ENCODE results near the gene KCNJ6.
"Not testable (repeated sequence)": the region's sequence is repeated elsewhere in the genome, so short reads cannot be mapped to it uniquely, and the experiment has no call there.

The KCNJ6 gene, protein sequence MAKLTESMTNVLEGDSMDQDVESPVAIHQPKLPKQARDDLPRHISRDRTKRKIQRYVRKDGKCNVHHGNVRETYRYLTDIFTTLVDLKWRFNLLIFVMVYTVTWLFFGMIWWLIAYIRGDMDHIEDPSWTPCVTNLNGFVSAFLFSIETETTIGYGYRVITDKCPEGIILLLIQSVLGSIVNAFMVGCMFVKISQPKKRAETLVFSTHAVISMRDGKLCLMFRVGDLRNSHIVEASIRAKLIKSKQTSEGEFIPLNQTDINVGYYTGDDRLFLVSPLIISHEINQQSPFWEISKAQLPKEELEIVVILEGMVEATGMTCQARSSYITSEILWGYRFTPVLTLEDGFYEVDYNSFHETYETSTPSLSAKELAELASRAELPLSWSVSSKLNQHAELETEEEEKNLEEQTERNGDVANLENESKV

DNA sequence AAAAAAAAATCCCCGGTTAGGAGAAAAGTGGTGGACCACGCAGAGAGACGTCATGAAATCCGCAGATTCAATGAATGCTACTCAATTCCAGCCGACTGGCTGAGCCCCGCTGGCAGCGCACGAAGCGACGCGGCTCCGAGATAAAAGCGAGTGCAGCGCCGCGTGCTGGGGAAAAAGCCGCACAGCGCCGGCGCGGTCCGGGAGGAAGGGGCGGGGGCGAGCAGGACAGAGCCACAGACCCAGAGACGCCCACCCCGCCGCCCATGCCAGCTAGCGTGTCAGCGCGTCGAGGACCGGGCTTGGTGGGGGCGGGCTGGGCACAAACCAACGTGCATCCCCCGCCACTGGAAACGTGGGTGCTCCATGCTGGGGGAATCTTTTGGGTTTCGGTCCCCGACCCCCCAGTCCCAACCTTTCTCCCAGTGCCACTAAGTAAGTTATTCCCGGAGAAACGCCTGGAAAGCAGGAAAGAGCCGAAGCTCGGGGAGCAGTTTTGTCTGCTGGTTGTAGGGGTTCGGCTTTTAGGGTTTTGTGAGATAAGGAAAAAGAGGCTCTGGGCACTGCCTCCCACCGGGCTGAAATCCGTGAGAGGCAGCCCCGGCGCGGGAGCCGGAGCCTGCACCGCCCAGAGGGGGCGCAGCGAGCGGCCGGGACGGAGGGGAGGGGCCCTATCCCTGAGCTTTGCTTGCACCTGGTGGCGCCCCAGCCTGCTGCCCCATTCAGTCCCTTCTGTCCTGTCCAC is at the start of gene KCNJ6:
KCNJ6 (minus strand) TSS at position 148 of the 742 bp plus-strand sequence. CDS start 75,775 bp downstream, outside the sequence.
- DNase-seq = no peak

DNA sequence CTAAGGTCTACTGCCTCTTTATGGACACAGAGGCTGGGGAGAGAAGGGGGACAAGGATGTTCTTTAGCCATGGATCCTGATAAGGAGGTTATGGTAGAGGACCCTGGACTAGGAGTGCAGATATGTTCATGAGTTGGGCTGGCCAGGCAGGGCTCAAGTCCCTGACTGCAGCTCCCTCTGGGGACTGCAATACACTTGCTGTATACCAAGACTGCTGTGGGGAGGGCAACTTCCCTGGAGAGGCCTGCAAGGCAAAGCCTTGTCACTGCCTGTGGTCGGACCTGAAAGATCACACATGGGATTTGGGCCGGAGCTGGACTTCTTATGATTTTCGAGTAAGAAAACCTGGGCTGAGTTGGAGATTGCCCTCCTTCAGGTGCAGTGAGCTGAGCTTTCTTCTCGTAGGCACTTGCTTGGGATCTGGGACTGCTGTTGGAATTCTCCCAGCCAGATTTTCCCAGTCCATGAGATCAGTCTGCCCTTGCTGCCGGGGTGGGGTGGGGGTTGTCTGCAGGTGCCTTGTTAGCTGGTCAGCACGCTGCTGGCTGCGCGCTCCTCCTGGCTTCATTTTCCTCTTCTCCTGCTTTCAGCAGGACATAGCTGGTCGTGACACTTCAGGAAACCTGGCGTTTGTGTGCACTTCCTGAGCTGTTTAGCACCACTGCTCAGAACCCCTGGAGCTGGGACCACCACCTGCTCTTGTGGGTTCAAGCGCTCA is 49.0 kb upstream of the KCNJ6 start:
- no peak for DNase-seq

DNA sequence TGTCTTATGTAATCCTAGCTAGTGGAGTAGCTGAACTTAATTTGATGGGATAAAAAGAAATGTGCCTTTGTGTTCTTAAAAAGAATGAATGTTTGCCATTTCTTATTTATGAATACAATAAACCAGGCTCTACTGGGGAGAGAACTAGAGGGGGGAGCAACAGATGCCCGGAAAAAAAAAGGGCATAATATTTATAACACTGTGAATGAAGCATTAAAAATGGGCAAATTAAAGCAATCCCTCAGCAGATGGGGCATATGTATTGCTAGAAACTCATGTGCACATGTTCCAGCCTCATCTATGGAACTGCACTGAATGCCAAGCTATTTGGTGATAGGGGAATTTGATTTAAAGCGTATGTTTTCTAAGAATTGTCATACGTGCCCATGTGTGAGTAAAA is 42.3 kb upstream of the KCNJ6 start:
- DNase-seq = no peak

DNA sequence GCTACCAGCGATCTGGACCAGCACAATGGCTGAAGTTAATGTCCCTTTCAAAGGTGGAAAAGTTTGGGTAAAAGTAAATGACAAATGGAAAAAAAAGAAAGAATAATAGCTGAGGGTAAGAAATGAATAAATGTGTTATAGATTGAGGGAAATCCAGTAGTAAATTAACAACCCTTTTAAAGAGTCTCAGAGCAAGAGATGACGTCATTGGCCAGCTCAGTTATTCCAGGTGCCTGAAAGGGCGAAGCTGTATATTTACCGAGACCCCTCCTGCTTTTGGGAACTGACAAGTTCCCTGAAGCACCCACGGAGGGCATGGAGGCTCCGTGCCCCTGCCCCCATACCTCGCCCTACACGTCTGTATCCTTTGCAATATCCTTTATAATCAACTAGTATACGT is 40.5 kb upstream of the KCNJ6 start:
- no peak for DNase-seq

DNA sequence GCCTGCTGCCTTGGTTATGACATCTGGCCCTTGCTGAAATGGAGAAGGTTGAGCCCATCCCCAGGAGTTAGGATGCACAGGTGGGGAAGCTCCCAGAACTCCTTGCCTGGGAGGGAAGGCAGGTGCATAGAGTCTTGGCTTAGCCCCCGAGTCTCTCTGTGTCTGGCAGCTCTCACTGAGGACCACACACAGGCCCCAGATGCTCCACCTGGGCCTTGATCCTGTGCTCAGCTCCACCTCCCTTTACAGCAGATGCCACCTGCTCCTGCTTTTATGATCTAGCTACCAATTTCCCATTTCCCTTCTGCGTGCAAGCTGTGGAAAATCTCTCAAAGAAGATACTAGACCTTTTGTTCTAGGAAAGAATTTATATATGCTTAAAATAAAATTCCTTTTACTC is 28.8 kb upstream of the KCNJ6 start:
- no peak for DNase-seq

DNA sequence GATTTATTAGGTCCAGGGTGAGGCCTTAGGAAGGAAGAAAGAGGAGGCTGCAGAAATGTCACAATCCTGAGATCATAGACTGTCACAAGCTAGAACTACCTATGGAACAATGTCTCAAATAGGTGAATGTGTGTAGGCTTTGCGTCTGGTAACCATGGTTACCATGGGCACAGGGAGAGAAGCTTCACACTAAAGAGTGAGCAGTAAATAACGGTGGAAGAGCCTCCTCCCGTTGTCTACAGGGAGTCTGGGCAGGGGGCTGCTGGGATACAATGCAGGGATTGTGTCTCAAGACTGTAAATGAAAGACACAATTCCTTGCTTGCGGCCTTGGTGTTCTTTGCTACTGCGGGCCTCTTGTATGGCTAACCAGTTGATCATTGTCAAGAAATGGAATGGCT is 28.2 kb upstream of the KCNJ6 start:
- no peak for DNase-seq

DNA sequence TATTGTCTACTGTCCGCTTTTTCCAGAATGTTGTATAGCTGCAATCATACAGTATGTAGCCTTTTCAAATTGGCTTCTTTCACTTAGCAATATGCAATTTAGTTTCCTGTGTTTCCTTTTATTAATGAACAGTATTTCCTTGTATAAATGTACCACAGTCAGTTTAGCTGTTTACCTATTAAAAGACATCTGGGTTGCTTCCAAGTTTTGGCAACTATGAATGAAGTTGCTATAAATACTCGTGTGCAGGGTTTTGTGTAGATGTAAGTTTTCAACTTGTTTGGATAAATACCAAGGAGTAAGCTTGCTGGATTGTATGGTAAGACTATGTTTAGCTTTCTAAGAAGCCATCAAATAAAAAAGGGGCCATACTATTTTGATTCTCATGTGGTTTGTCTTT is 24.4 kb upstream of the KCNJ6 start:
- no peak for DNase-seq

DNA sequence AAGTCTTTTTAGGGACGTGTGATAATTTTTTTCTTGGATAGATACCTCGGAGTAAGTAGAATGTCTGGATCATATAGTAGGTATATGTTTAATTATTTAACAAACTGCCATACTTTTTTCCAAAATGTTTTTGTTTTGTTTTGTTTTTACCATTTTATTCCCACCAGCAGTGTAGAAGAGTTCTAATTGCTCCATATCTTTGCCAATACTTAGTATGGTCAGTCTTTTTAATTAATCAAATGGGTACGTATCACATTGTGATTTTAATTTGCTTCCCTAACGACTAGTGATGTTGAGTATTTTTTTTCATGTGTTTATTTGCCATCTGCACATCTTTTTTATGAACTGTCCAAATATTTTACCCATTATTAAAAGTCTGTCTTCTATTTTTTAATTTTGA is 23.6 kb upstream of the KCNJ6 start:
- no peak for DNase-seq

DNA sequence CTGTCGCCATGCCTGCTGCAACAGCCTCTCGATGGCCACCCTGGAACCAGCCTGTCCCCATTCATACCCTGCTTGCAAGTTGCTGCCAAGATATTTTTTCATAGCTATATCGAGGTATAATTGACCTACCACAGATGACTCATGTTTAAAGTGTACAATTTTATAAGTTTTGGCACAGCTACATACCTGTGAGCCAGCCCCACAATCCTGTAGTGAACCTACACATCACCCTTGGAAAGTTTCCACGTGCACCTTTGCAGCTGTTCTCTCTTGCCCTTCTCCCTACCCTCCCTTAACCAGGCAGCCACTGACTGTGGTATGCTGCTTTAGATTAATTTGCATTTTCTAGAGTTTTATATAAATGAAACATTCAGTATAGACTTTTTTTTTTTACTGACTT is 23.0 kb upstream of the KCNJ6 start:
- DNase-seq = no peak

DNA sequence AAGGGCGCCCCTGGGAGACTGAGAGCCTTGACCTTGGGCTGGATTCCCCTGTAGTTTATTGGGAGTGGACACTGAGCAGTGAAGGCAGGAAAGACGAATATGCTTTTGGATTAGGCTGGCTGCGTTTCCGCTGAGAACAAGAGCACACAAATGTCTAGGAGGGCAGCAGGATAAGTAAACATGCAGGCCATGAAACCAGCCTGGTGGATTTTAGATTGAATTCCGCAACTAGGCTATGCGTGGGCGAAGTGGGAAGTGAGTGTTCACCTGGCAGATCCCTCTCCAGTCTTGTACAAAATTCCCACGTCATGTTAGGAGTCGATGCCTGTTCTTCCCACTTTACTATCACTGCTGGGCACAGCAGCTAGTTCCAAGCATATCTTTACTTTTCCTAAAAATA is 21.4 kb upstream of the KCNJ6 start:
- DNase-seq = no peak

DNA sequence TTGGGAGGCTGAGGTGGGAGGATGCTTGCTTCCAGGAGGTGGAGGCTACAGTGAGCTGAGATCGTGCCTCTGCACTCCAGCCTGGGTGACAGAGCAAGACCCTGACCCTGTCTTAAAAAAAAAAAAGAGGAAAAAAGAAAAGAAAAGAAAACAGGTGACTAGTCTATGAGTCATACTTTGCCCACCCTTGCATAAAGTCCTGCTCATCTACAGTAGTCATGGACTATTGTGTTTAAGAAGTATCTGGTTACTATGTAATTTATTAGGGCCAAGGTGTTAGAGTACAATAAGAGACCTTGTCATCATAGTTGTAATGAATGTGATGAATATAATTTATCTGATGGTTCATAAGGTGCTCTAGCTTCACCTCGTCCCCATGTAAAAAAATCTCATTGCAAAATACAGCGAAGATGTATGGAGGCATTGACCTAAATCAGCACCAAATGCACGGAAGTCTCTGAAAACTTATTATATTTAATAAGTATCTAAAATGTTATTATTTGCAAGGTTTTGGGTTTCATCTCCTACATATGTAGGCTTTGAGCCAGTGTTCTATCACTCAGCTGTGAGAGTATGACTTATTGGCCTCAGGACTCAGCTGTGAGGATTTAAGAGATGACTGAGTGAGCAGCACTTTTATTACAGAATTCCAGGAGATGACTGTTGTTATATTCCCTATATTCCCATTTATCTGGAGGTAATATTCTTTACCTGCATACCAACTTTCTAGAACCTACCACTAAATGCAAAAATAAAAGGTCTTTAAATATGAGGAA is 19.9 kb upstream of the KCNJ6 start:
- DNase-seq = no peak

DNA sequence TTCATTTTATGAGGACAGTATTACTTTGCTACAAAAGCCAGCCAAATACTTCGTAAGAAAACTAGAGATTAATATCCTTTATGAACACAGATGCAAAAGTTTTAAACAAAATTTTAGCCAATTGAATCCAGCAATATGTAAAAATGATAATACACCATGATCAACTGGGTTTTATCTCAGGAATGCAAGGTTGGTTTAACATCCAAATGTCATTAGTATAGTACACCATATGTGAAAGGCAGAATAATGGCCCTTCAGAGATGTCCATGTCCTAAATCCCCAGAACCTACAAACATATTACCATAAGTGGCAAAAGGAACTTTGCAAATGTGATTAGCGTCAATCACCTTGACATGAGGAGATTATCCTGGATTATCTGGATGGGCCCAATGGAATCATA is 16.7 kb upstream of the KCNJ6 start:
- DNase-seq = no peak

DNA sequence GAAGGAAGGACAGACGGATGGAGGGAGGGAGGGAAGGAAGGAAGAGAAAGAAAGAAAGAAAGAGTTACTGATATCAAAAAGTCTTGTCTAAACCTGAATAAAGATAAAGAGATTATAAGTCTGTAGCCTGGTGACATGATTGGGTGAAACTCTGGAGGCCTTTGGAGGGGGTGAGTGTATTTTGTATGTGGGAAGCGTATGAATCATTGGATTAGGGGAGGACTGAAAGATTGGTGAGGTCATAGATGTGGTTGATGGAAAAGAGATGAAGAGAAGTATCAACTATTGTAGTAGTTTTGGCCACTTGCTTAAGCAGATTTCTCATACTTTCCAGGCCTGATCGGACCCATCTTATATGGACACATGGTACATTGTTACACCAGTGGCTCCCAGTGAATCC is 11.5 kb upstream of the KCNJ6 start:
- DNase-seq = no peak

DNA sequence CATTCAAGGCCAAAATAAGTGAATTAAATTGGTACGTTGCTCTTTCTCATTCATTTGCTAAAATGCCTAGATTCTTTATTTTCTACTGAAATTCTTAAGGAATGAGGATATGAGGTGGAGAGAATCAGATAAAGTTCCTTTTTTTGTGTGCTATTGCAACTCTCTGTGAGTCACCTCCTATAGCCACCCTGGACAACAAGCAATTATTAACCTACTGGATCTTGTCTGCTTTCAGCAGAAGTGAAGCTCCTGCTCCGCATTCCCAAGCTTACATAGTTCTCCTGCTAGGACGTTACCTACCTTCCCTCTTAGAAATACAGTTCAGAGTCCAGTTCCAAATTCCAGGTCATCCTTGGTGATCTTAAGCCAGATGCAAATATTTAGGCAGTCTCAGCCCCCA is 4.8 kb upstream of the KCNJ6 start:
- DNase-seq = no peak

DNA sequence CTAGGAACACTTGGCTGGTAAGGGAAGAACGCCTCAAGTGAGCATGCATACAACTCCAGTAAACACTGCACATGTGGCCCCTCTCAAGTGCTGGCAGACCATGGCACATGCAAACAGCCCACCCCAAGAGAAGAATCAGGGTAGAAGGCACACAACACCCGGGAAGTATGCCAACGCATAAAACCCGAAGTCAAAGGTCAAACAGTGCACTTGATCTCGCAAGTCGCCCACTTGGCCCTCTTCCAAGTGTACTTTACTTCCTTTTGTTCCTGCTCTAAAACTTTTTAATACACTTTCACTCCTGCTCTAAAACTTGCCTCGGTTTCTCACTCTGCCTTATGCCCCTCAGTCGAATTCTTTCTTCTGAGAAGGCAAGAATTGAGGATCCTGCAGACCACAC is 4.0 kb upstream of the KCNJ6 start:
- not testable (repeated sequence) for DNase-seq

DNA sequence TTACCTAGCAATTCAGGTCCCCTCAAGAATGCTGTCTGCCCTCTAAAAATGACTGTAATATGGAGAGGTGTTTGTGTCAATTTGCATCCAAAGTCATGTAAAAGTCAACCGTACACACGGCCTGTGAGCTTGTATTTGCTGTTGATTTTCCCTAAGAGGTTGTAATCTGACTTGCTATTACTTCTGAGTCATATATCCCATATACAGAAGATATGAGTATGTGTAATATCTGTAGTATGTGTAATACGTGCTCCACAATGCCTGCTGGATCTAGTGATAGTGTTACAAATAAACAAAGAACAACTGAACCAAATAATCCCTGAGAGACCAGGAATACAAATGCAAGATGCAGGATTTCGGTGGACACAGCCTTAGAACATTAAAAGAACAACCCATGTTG is 1.4 kb upstream of the KCNJ6 start:
- DNase-seq = no peak

DNA sequence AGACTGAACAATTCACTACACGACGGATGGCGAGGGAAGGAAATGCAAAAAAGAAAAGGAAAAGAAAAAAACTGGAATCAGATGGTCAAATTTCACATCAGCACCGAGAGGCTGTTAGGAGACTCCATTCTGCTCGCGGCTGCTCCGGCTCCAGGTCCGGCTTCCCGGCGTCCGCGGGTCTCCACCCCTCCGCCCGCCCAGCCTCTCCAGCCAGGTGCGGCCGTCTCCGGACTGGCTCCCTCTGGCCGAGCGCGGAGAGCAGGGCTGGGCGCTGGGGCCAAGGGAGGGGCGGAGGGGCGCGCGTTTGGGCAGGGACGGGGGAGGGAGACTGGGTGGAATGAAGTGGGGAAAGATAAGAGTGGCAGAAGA is 332 bp downstream of the KCNJ6 start:
- no peak for DNase-seq

DNA sequence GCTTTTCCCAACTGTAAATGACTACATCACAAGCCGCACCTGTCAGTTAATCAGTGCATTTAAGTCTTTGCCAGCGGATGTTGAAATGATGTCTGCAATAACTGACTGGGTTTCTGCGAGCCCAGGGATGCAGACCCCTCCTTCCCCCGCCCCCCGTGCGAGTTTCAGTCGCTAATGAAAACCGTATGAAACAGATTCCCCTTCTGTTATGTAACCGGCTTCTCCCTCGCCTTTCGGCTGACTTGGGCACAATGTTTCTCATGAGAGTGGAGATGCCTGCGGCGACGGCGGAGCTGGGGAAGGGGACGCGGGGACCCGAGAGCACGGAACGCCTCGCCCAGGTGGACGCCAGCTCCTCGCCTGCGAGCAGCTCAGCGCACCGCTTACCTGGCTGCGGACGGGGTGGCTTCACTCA is 753 bp downstream of the KCNJ6 start:
- DNase-seq = no peak

DNA sequence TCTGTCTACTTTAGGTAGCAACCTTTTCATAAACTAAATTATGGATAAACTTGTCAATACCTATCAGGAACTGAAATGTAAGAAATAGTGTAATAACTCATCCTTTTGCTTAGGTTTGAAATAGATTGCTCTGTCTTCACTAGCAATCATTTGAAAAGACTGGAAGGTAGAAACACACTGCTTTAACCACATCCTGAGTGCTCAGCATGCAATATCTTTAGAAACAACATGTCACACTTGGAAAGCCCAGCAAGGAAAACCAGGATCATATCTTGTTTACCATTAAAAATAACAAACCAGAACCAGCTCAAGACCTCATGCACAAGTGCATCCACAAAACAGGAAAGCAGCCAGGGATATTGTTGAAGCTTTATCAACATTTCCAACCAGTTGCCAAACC is 3.6 kb downstream of the KCNJ6 start:
- DNase-seq = no peak

DNA sequence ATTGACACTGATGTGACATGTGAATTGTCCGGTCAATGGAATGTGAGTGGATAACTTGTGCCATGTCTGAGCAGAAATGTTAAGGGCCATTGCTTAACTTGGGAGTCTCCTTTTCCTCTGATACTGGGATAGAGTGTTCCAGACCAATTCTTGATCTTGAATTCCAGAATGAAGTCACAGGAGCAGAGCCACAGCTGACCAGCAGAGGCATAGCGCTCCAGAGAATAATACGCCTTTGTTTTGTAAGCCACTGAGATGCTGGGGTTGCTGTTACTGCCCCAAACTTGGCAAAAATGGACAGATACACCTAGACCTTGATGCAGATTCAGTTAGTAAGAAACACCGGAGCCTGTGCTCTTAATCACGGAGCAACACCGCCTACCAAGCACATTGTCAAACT is 6.3 kb downstream of the KCNJ6 start:
- DNase-seq = no peak

DNA sequence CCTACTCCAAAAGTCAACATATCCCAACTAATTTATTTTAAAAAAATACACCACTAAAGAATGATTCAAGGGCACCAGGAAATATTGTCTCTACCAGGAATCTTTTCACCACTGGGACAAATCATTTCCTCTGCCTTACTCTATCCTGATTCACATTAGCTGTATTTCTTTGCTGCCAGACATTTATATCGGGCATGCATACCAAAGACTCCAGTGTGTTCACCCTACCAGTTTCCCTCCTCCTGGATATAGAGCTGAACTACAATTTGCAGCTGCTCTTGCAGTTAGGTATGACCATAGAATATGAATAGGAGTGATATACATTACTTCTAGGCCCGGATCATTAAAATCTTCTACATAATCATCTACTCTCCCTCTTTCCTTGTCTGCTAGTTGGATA is 7.6 kb downstream of the KCNJ6 start:
- DNase-seq = no peak

DNA sequence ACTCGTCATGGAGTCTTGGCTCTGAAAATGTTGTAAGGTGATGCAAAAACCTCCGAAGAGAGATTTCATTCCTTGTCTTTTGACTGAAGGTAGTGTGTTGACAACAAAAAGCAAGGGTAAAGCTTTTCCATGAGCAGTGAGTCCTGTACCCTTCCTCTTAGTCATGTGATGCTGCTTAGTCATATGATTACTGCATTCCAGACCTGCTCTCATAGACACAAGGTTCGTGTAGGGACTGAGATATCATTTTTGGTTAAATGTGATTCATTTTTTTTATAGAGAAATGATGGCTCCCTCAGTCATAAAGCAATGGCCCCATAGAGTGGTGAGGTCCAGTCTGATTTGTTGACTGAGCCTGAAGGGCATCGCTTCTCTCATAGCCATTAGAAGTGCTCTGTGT is 9.2 kb downstream of the KCNJ6 start:
- no peak for DNase-seq

DNA sequence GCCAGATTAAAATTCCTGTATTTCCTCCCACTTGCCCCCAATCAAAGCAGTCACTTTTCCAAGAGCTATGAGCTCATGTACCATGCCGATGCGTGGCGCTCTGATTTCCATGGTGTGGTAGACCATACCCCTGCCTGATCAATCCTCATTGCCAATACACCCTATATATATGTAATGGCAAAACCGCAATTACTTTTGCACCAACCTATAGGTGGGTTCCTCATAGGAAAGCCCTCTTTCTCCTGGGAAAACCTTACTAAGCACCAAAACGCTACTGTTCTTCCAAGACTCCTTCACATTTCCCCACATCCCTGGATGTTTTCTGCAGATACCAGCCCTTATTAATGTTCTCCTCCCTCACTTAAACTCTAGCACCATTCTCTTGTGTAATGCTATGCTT is 11.0 kb downstream of the KCNJ6 start:
- DNase-seq = no peak

Data from stimulated activated naive CD4-positive, alpha-beta T cell (primary cell).